Measurements from ENCODE around the gene SETDB2.

The SETDB2 gene

DNA sequence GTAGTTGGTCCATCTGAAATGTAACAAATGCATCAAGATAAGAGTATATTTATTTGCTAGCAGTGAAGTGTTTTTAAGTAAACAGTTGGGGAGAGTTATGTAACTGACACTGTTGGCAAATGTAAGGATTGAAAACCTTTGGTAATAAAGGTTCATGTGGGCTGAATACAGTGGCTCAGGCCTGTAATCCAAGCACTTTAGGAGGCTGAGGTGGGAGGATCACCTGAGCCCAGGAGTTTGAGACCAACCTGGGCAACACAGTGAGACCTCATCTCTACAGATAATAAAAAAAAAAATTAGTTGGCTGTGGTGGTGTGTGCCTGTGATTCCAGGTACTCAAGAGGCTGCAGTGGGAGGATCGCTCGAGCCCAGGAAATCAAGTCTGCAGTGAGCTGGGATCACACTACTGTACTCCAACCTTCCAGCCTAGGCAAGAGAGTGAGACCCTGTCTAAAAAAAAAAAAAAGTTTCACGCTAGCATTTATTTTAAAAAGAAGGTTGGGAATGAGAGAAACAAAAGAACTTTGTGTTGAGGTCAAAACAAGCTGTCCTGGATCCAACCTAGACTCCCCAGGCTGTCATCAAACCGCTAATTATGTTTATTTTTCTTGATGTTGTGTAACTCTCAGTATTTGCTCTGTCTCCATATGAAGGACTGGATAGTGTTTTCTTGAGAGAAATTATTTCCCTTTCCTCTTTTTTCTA, 20.7 kb downstream of the SETDB2 start:
- DNase-seq (ENCODE audit: insufficient read length, low spot score) = no peak
- FAIRE-seq = no peak
- TF ChIP-seq, protein P1, sequence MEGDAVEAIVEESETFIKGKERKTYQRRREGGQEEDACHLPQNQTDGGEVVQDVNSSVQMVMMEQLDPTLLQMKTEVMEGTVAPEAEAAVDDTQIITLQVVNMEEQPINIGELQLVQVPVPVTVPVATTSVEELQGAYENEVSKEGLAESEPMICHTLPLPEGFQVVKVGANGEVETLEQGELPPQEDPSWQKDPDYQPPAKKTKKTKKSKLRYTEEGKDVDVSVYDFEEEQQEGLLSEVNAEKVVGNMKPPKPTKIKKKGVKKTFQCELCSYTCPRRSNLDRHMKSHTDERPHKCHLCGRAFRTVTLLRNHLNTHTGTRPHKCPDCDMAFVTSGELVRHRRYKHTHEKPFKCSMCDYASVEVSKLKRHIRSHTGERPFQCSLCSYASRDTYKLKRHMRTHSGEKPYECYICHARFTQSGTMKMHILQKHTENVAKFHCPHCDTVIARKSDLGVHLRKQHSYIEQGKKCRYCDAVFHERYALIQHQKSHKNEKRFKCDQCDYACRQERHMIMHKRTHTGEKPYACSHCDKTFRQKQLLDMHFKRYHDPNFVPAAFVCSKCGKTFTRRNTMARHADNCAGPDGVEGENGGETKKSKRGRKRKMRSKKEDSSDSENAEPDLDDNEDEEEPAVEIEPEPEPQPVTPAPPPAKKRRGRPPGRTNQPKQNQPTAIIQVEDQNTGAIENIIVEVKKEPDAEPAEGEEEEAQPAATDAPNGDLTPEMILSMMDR (IDR thresholded peaks at IDR 0.05; ENCODE audit: insufficient read depth, missing control alignments) = no peak

- DNase-seq (ENCODE audit: insufficient read length, low spot score) (no peak), FAIRE-seq (no peak)
- TF ChIP-seq, protein P1 (IDR thresholded peaks at IDR 0.05; ENCODE audit: insufficient read depth, missing control alignments) = no peak
These were observed 22.3 kb downstream of the SETDB2 start for GRCh38 chr13:49466292-49466838.

- no peak for FAIRE-seq
- no peak for DNase-seq (ENCODE audit: insufficient read length, low spot score)
- TF ChIP-seq, protein P1 (IDR thresholded peaks at IDR 0.05; ENCODE audit: insufficient read depth, missing control alignments) = no peak
These were observed 28.1 kb downstream of the SETDB2 start for GRCh38 chr13:49472186-49472585.

GRCh38 chr13:49476529-49476928, 32.5 kb downstream of the SETDB2 start:
- DNase-seq (ENCODE audit: insufficient read length, low spot score) (no peak), FAIRE-seq (no peak)
- TF ChIP-seq, protein P1 (IDR thresholded peaks at IDR 0.05; ENCODE audit: insufficient read depth, missing control alignments) = no peak

DNA sequence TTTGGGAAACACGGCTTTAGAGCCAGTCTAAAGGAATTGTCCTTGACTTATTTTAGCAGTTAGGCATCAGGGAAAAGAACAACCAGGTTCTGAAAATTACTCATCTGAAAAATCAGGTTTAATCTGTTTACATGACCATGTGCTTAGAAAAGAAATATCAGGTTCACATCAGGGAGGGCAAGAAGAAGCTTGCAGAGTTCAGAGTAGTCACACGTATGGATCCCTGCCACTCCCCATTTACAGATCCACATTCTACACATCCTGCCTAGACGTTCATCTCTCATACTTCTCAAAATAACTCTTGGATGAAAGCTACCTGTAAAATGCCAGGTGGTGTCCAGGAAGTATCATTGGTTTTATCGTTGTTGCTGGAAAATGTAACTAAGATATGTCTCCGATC, 37.7 kb downstream of the SETDB2 start:
- no peak for DNase-seq (ENCODE audit: insufficient read length, low spot score)
- FAIRE-seq = no peak
- TF ChIP-seq, protein P1 (IDR thresholded peaks at IDR 0.05; ENCODE audit: insufficient read depth, missing control alignments) = no peak

DNA sequence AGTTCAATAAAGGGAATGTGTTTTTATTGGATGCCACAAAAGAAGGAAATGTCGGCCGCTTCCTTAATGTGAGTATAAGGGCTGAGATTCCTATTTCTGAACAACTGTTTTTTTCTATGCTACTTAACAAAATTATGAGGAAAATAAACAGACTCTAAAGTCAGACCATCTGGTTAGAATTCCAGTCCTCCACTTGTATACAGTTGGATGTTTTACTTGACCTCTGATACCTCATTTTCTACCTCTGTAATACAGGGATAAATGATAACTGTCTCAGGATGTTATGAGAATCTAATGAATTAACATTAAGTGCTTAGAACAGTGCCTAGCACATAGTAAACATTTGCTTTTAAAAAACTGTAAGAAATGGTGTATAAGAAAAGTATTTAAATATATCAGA, 44.5 kb downstream of the SETDB2 start:
- no peak for DNase-seq (ENCODE audit: insufficient read length, low spot score)
- TF ChIP-seq, protein P1 (IDR thresholded peaks at IDR 0.05; ENCODE audit: insufficient read depth, missing control alignments) = no peak
- no peak for FAIRE-seq

- FAIRE-seq (no peak), DNase-seq (ENCODE audit: insufficient read length, low spot score) (no peak)
- TF ChIP-seq, protein P1 (IDR thresholded peaks at IDR 0.05; ENCODE audit: insufficient read depth, missing control alignments) = no peak
These were observed 50.6 kb downstream of the SETDB2 start for GRCh38 chr13:49494645-49495044.
